Tongue (tissue), 2 donors: ENCODE results near the gene KISS1R. TPM values are rescaled to one million over a fixed set of nuclear protein-coding genes. Genes with fewer than 3 reads are reported as not detected.
A peak's percentile ranks its signal among the peaks of the same experiment; 100 is the strongest.
"Not testable (repeated sequence)": the region's sequence is repeated elsewhere in the genome, so short reads cannot be mapped to it uniquely, and the experiment has no call there.

Source experiments
- DNase-seq: peaks from one replicate; pipeline ENCODE4 v3.0.0-alpha.2; 2015
- total RNA-seq: library from RNA; depleted of rRNA; stranded (reverse); fragments of >200 nt; gene quantifications from one replicate; pipeline ENCODE4 v1.2.3, GENCODE V29; 2014

The KISS1R gene
- total RNA-seq, 1 donor from 2014 or later: not detected

GRCh38 chr19:881385-882071 lies 35.6 kb upstream of the KISS1R start:
- DNase-seq: no peak

GRCh38 chr19:882871-883497 lies 34.1 kb upstream of the KISS1R start:
- no peak for DNase-seq

- DNase-seq: no peak
Measured at GRCh38 chr19:883661-884211, 33.4 kb upstream of the KISS1R start.

- no peak for DNase-seq
Measured at GRCh38 chr19:884420-885211, 32.5 kb upstream of the KISS1R start.

GRCh38 chr19:885536-886224 lies 31.5 kb upstream of the KISS1R start:
- DNase-seq: no peak

- DNase-seq: no peak
Measured at GRCh38 chr19:887072-887471, 30.1 kb upstream of the KISS1R start.

- DNase-seq: no peak
Measured at GRCh38 chr19:887599-887998, 29.5 kb upstream of the KISS1R start.

GRCh38 chr19:888581-889385 lies 28.4 kb upstream of the KISS1R start:
- DNase-seq: no peak

- DNase-seq: no peak
Measured at GRCh38 chr19:889662-890295, 27.4 kb upstream of the KISS1R start.

- no peak for DNase-seq
Measured at GRCh38 chr19:890831-891230, 26.3 kb upstream of the KISS1R start.

- not testable (repeated sequence) for DNase-seq
Measured at GRCh38 chr19:891421-892200, 25.5 kb upstream of the KISS1R start.

GRCh38 chr19:892243-892893 lies 24.8 kb upstream of the KISS1R start:
- DNase-seq: peak; percentile 42

- DNase-seq: peak; percentile 98
Measured at GRCh38 chr19:892894-893689, 24.0 kb upstream of the KISS1R start, which contains the start of the genes MED16 and RNU6-9. MED16 (minus strand) TSS chr19:893187; CDS start chr19:891131, 2,056 bp downstream. RNU6-9 (plus strand) TSS chr19:893484.

- DNase-seq: no peak
Measured at GRCh38 chr19:896434-896833, 20.7 kb upstream of the KISS1R start.

GRCh38 chr19:896999-897398 lies 20.1 kb upstream of the KISS1R start:
- DNase-seq: no peak

- no peak for DNase-seq
Measured at GRCh38 chr19:897442-898039, 19.6 kb upstream of the KISS1R start.

- DNase-seq: no peak
Measured at GRCh38 chr19:898663-899062, 18.5 kb upstream of the KISS1R start.
